Neural progenitor cell (in vitro differentiated cells): ENCODE measurements around the gene DOCK4. TPM values are rescaled to one million over a fixed set of nuclear protein-coding genes. Genes with fewer than 3 reads are reported as not detected.

ENCODE experiments used
- DNase-seq: peaks from one replicate; pipeline ENCODE4 v3.0.0-alpha.2; 2016; ENCODE audit warnings: low spot score
- H2AFZ ChIP-seq: fragments of 200-600 bp; sonication (generic); replicated peaks from 2 replicates; pipeline ENCODE4 v1.6.1; 2016; ENCODE audit warnings: antibody characterized with exemption
- H3F3A ChIP-seq: fragments of 200-600 bp; sonication (generic); 2 replicates; pipeline ENCODE4 v1.6.1; 2016; ENCODE audit warnings: antibody characterized with exemption, low read depth
- H3K27ac ChIP-seq: fragments of 200-600 bp; sonication (generic); 2 replicates; pipeline ENCODE4 v1.5.1; 2016; ENCODE audit warnings: mild to moderate bottlenecking
- H3K27me3 ChIP-seq: fragments of 200-600 bp; sonication (generic); 2 replicates; pipeline ENCODE4 v1.6.1; 2016; ENCODE audit warnings: mild to moderate bottlenecking, moderate library complexity
- H3K36me3 ChIP-seq: fragments of 200-600 bp; sonication (generic); 2 replicates; pipeline ENCODE4 v1.5.1; 2016
- H3K4me1 ChIP-seq: fragments of 200-600 bp; sonication (generic); 2 replicates; pipeline ENCODE4 v1.6.1; 2016; ENCODE audit warnings: mixed run types
- H3K4me2 ChIP-seq: fragments of 200-600 bp; sonication (generic); 2 replicates; pipeline ENCODE4 v1.6.1; 2016
- H3K4me3 ChIP-seq: fragments of 200-600 bp; sonication (generic); 2 replicates; pipeline ENCODE4 v1.5.1; 2016
- H3K79me2 ChIP-seq: fragments of 200-600 bp; sonication (generic); 2 replicates; pipeline ENCODE4 v1.6.1; 2016; ENCODE audit warnings: low read depth
- H3K9ac ChIP-seq: fragments of 200-600 bp; sonication (generic); 2 replicates; pipeline ENCODE4 v1.6.1; 2016
- H3K9me3 ChIP-seq: fragments of 200-600 bp; sonication (generic); 2 replicates; pipeline ENCODE4 v1.5.1; 2016; ENCODE audit warnings: low read depth
- H4K20me1 ChIP-seq: fragments of 200-600 bp; sonication (generic); 2 replicates; pipeline ENCODE4 v1.6.1; 2016; ENCODE audit warnings: low read depth
- H3K27ac Mint-ChIP-seq: 3 replicates; pipeline ENCODE4 v1.8.0; 2021; ENCODE audit warnings: mixed read lengths
- H3K27me3 Mint-ChIP-seq: 2 replicates; pipeline ENCODE4 v1.8.0; 2022; ENCODE audit warnings: low read depth, mild to moderate bottlenecking, inconsistent platforms, moderate library complexity, mixed read lengths; ENCODE audit not compliant: insufficient read depth
- H3K36me3 Mint-ChIP-seq: 3 replicates; pipeline ENCODE4 v1.8.0; 2021; ENCODE audit warnings: mixed read lengths
- H3K4me1 Mint-ChIP-seq: 3 replicates; pipeline ENCODE4 v1.8.0; 2021; ENCODE audit warnings: mixed read lengths
- H3K4me3 Mint-ChIP-seq: 3 replicates; pipeline ENCODE4 v1.8.0; 2021; ENCODE audit warnings: mild to moderate bottlenecking, moderate library complexity, mixed read lengths
- H3K9me3 Mint-ChIP-seq: 3 replicates; pipeline ENCODE4 v1.8.0; 2020; ENCODE audit warnings: mixed read lengths
- EZH2 ChIP-seq: fragments of 200-600 bp; sonication (generic); IDR thresholded peaks from 2 replicates; pipeline ENCODE4 v1.6.1; 2017; ENCODE audit warnings: antibody characterized with exemption, mild to moderate bottlenecking, moderate library complexity
- EZH2phosphoT487 ChIP-seq: fragments of 200-600 bp; sonication (generic); IDR thresholded peaks from 2 replicates; pipeline ENCODE4 v1.6.1; 2017; ENCODE audit warnings: antibody characterized with exemption
- total RNA-seq: library from RNA; depleted of rRNA; stranded (reverse); fragments of >200 nt; gene quantifications from 2 replicates; pipeline ENCODE4 v1.2.3, GENCODE V29; 2015; ENCODE audit warnings: low replicate concordance
- TF ChIP-seq, protein P1 (sequence below): fragments of 200-600 bp; sonication (generic); IDR thresholded peaks from 2 replicates; pipeline ENCODE4 v1.5.1; 2017; ENCODE audit warnings: antibody characterized with exemption, mild to moderate bottlenecking

DOCK4 gene
- total RNA-seq, 1 donor from 2014 or later = 11.4 TPM

DNA sequence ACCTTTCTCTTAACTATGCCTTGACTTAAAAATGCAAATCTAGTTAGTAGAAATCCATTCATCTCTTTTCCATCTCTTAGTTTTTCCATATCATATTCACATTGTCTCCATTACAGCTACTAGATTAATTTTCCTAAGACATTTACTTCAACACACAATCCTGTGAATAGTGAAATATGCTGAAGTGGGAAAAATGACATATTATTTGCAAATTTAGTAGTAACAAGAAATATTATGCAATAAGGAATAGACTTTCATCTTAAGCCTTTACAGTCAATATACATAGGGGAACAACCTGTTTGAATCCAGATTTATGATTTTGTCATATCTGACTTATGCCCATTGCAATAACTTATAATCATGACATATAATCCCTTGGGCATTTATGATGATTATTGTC lies 366.9 kb downstream of the DOCK4 start:
- no peaks in the 10 kb centered on the region for H3K27me3 ChIP-seq
- Mint-ChIP-seq H3K4me1 (no peaks in the 10 kb centered on the region), H3K27me3 (no peaks in the 10 kb centered on the region), H3K4me3 (no peak overlapping the region), H3K27ac (no peak overlapping the region), H3K9me3 (peaks cover 9% of the 10 kb centered on the region), H3K36me3 (peaks cover 24% of the 10 kb centered on the region)
- no peaks in the 10 kb centered on the region for H3K9me3 ChIP-seq
- H3K4me2 ChIP-seq = no peak overlapping the region
- H3K4me1 ChIP-seq = no peaks in the 10 kb centered on the region
- H2AFZ ChIP-seq = no peak overlapping the region
- no peak overlapping the region for H3K9ac ChIP-seq
- H4K20me1 ChIP-seq = no peaks in the 10 kb centered on the region
- no peak for DNase-seq
- H3K79me2 ChIP-seq = no peaks in the 10 kb centered on the region
- no peaks in the 10 kb centered on the region for H3F3A ChIP-seq
- H3K27ac ChIP-seq = no peak overlapping the region
- no peak overlapping the region for H3K4me3 ChIP-seq
- TF ChIP-seq EZH2phosphoT487 = no peak
- TF ChIP-seq EZH2 = no peak
- TF ChIP-seq, protein P1, sequence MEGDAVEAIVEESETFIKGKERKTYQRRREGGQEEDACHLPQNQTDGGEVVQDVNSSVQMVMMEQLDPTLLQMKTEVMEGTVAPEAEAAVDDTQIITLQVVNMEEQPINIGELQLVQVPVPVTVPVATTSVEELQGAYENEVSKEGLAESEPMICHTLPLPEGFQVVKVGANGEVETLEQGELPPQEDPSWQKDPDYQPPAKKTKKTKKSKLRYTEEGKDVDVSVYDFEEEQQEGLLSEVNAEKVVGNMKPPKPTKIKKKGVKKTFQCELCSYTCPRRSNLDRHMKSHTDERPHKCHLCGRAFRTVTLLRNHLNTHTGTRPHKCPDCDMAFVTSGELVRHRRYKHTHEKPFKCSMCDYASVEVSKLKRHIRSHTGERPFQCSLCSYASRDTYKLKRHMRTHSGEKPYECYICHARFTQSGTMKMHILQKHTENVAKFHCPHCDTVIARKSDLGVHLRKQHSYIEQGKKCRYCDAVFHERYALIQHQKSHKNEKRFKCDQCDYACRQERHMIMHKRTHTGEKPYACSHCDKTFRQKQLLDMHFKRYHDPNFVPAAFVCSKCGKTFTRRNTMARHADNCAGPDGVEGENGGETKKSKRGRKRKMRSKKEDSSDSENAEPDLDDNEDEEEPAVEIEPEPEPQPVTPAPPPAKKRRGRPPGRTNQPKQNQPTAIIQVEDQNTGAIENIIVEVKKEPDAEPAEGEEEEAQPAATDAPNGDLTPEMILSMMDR = no peak
- H3K36me3 ChIP-seq = no peaks in the 10 kb centered on the region

DNA sequence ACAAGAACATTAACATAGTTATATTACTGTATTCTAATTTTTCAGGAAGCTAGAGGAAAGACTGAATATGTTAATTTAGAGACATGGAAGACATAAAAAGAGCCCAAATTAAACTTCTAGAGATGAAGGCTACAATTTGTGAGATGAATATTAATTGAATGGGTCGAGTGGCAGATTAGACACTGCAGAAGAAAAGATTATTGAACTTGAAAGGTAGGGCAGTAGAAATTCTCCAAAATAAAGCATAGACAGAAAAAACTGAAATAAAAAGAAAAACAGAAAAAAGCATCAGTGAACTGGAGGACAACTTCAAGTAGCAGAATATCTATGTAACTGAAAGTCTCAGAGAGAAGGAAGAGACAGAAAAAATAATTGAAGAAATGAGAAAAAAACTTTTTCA lies 369.6 kb downstream of the DOCK4 start:
- no peak overlapping the region for H3K4me3 Mint-ChIP-seq
- no peaks in the 10 kb centered on the region for H3K27me3 Mint-ChIP-seq
- no peak overlapping the region for H3K27ac Mint-ChIP-seq
- peaks cover 12% of the 10 kb centered on the region for H3K36me3 Mint-ChIP-seq
- Histone ChIP-seq H3K4me2 (no peak overlapping the region), H3K36me3 (no peaks in the 10 kb centered on the region), H3K79me2 (no peaks in the 10 kb centered on the region), H3K9ac (no peak overlapping the region), H3K9me3 (no peaks in the 10 kb centered on the region), H3F3A (no peaks in the 10 kb centered on the region), H3K27me3 (no peaks in the 10 kb centered on the region), H2AFZ (no peak overlapping the region), H3K27ac (no peak overlapping the region), H3K4me1 (no peaks in the 10 kb centered on the region), H3K4me3 (no peak overlapping the region), H4K20me1 (no peaks in the 10 kb centered on the region)
- TF ChIP-seq EZH2 (no peak), EZH2phosphoT487 (no peak)
- TF ChIP-seq, protein P1 = no peak
- no peaks in the 10 kb centered on the region for H3K4me1 Mint-ChIP-seq
- DNase-seq = no peak
- peaks cover 9% of the 10 kb centered on the region for H3K9me3 Mint-ChIP-seq

DNA sequence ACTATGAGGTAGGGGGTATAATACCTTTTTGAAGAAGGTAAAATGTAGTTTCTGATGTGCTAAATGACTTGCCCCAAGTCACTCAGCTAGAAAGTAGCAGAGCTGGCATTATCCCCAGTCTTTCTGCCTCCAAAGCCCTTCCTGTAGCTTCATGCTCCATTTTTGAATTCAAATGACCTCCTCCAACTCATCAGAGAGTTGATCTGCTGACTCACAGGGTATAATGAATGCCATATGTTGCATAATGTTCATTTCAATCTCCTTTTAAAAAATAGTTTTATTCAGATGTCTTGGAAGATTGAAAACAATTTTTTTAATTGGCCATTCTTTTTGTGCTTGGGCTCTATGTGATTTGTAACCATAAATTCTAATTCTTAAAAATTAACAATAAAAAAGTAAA lies 371.1 kb downstream of the DOCK4 start:
- Histone ChIP-seq H3K4me1 (no peaks in the 10 kb centered on the region), H3K36me3 (no peaks in the 10 kb centered on the region), H3K79me2 (no peaks in the 10 kb centered on the region), H3K4me2 (no peak overlapping the region), H4K20me1 (no peaks in the 10 kb centered on the region), H3F3A (no peaks in the 10 kb centered on the region), H3K27ac (no peak overlapping the region), H3K4me3 (no peak overlapping the region), H3K27me3 (no peaks in the 10 kb centered on the region), H2AFZ (no peak overlapping the region), H3K9ac (no peak overlapping the region), H3K9me3 (no peaks in the 10 kb centered on the region)
- Mint-ChIP-seq H3K9me3 (peaks cover 9% of the 10 kb centered on the region), H3K4me3 (no peak overlapping the region), H3K36me3 (peaks cover 10% of the 10 kb centered on the region), H3K27me3 (no peaks in the 10 kb centered on the region), H3K4me1 (no peaks in the 10 kb centered on the region), H3K27ac (no peak overlapping the region)
- TF ChIP-seq EZH2 (no peak), EZH2phosphoT487 (no peak)
- TF ChIP-seq, protein P1 = no peak
- DNase-seq = no peak

DNA sequence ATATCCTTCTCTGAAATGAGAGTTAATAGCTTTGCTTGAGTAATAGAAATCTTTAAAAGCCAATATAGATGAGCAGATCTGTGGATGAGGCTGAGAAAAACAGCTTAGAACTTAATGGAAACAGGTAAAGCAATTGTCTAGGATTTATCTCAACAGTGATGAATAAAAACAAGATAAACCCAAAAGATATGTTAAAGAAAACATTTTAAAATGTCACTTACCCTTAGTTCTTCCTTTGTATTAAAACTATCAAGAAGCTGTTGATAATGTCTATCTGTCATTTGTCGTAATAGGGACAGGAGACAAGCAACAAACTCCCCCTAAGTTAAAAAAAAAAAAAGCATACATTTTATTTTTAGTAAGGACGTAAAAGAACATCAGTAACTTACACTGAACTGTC lies 371.8 kb downstream of the DOCK4 start:
- Mint-ChIP-seq H3K9me3 (peaks cover 9% of the 10 kb centered on the region), H3K4me1 (no peaks in the 10 kb centered on the region), H3K27ac (no peak overlapping the region), H3K27me3 (no peaks in the 10 kb centered on the region), H3K4me3 (no peak overlapping the region), H3K36me3 (peaks cover 9% of the 10 kb centered on the region)
- no peak overlapping the region for H2AFZ ChIP-seq
- no peaks in the 10 kb centered on the region for H3K79me2 ChIP-seq
- no peak overlapping the region for H3K27ac ChIP-seq
- H4K20me1 ChIP-seq = no peaks in the 10 kb centered on the region
- H3K27me3 ChIP-seq = no peaks in the 10 kb centered on the region
- H3K4me1 ChIP-seq = no peaks in the 10 kb centered on the region
- H3K4me2 ChIP-seq = no peak overlapping the region
- no peaks in the 10 kb centered on the region for H3K9me3 ChIP-seq
- no peak for TF ChIP-seq EZH2phosphoT487
- no peak for TF ChIP-seq EZH2
- TF ChIP-seq, protein P1 = no peak
- DNase-seq = no peak
- no peak overlapping the region for H3K9ac ChIP-seq
- H3K36me3 ChIP-seq = no peaks in the 10 kb centered on the region
- H3K4me3 ChIP-seq = no peak overlapping the region
- no peaks in the 10 kb centered on the region for H3F3A ChIP-seq
